Measurements from ENCODE around the gene ANAPC2. TPM values are rescaled to one million over a fixed set of nuclear protein-coding genes. Genes with fewer than 3 reads are reported as not detected.

ANAPC2 gene
- total RNA-seq, 3 donors from 2014 or later (not counting 1 experiment from before 2014, with no cell fraction given): 146 to 172 (median 171) TPM

DNA sequence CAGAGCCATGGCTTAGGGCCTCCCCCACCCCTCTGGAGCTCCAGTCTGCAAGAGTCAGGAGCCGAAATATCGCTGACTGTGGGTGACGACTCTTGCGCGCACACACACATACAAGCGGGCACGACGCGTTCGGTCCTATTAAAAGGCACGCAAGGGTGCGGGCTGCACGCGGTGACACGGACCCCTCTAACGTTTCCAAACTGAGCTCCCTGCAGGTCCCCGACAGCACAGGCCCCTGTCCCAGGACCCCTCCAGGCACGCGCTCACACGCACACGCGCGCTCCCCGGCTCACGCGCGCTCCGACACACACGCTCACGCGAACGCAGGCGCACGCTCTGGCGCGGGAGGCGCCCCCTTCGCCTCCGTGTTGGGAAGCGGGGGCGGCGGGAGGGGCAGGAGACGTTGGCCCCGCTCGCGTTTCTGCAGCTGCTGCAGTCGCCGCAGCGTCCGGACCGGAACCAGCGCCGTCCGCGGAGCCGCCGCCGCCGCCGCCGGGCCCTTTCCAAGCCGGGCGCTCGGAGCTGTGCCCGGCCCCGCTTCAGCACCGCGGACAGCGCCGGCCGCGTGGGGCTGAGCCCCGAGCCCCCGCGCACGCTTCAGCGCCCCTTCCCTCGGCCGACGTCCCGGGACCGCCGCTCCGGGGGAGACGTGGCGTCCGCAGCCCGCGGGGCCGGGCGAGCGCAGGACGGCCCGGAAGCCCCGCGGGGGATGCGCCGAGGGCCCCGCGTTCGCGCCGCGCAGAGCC, 49.5 kb downstream of the ANAPC2 start, which contains the start of gene GRIN1:
Gene GRIN1, plus strand, starts transcription at position 433 of the 746 bp plus-strand sequence. CDS start 333 bp downstream, outside the sequence.
- H3K27me3 Mint-ChIP-seq (ENCODE audit: low read depth in 2 of 2): peaks cover 15 to 31% of the 10 kb centered on the region in 2 donors
- H3K9me3 Mint-ChIP-seq: no peaks in the 10 kb centered on the region
- H3K4me3 Mint-ChIP-seq: no peak within 1 kb of the TSS
- no peak for TF ChIP-seq CTCF (IDR thresholded peaks at IDR 0.05)
- Histone ChIP-seq H3K4me3 (ENCODE audit: low read length) (no peak within 1 kb of the TSS), H3K36me3 (ENCODE audit: control insufficient read depth, insufficient read depth, low read length) (no peaks in the 10 kb centered on the region), H3K27me3 (ENCODE audit: control insufficient read depth, insufficient read depth, low read length) (peaks cover 31% of the 10 kb centered on the region), H3K9me3 (ENCODE audit: control insufficient read depth, insufficient read depth, low read length) (no peaks in the 10 kb centered on the region), H3K4me1 (ENCODE audit: control insufficient read depth, insufficient read depth, low read length) (peaks cover 4% of the 10 kb centered on the region), H3K27ac (ENCODE audit: low read length) (no peak within 1 kb of the TSS)
- H3K4me1 Mint-ChIP-seq: peaks cover 0 to 6% of the 10 kb centered on the region in 2 donors
- intact Hi-C loops (cut with micrococcal nuclease): no loop called here
- ATAC-seq: peak; percentile 50 to 92 (median 87)
- no peaks in the 10 kb centered on the region for H3K36me3 Mint-ChIP-seq
- peak; percentile 39 to 72 for DNase-seq
- 10% methylated on average over 104 of the region's 104 CpGs for WGBS (ENCODE audit: insufficient coverage)
- no peak within 1 kb of the TSS for H3K27ac Mint-ChIP-seq

GRCh38 chr9:137138058-137138721, 50.2 kb downstream of the ANAPC2 start:
- WGBS (ENCODE audit: insufficient coverage): 11% methylated on average over 24 of the region's 25 CpGs
- H3K27me3 Mint-ChIP-seq (ENCODE audit: low read depth in 2 of 2): peaks cover 17 to 31% of the 10 kb centered on the region in 2 donors
- no peak overlapping the region for H3K27ac ChIP-seq (ENCODE audit: low read length)
- H3K4me3 ChIP-seq (ENCODE audit: low read length): no peak overlapping the region
- no peaks in the 10 kb centered on the region for H3K36me3 Mint-ChIP-seq
- H3K4me3 Mint-ChIP-seq: no peak overlapping the region
- intact Hi-C loops (cut with micrococcal nuclease): no loop called here
- no peaks in the 10 kb centered on the region for H3K9me3 Mint-ChIP-seq
- TF ChIP-seq CTCF (IDR thresholded peaks at IDR 0.05): no peak
- peaks cover 31% of the 10 kb centered on the region for H3K27me3 ChIP-seq (ENCODE audit: control insufficient read depth, insufficient read depth, low read length)
- H3K4me1 ChIP-seq (ENCODE audit: control insufficient read depth, insufficient read depth, low read length): peaks cover 4% of the 10 kb centered on the region
- no peak for ATAC-seq
- no peak for DNase-seq
- no peak overlapping the region for H3K27ac Mint-ChIP-seq
- H3K9me3 ChIP-seq (ENCODE audit: control insufficient read depth, insufficient read depth, low read length): no peaks in the 10 kb centered on the region
- peaks cover 0 to 6% of the 10 kb centered on the region in 2 donors for H3K4me1 Mint-ChIP-seq
- no peaks in the 10 kb centered on the region for H3K36me3 ChIP-seq (ENCODE audit: control insufficient read depth, insufficient read depth, low read length)

GRCh38 chr9:137136881-137137607, 51.3 kb downstream of the ANAPC2 start:
- Mint-ChIP-seq H3K27me3 (ENCODE audit: low read depth in 2 of 2) (peaks cover 22 to 32% of the 10 kb centered on the region in 2 donors), H3K4me3 (no peak overlapping the region), H3K27ac (no peak overlapping the region), H3K36me3 (no peaks in the 10 kb centered on the region), H3K4me1 (peaks cover 0 to 6% of the 10 kb centered on the region in 2 donors), H3K9me3 (no peaks in the 10 kb centered on the region)
- Histone ChIP-seq H3K4me1 (ENCODE audit: control insufficient read depth, insufficient read depth, low read length) (peaks cover 4% of the 10 kb centered on the region), H3K27ac (ENCODE audit: low read length) (no peak overlapping the region), H3K4me3 (ENCODE audit: low read length) (no peak overlapping the region), H3K27me3 (ENCODE audit: control insufficient read depth, insufficient read depth, low read length) (peaks cover 28% of the 10 kb centered on the region), H3K9me3 (ENCODE audit: control insufficient read depth, insufficient read depth, low read length) (no peaks in the 10 kb centered on the region), H3K36me3 (ENCODE audit: control insufficient read depth, insufficient read depth, low read length) (no peaks in the 10 kb centered on the region)
- DNase-seq (no peak), ATAC-seq (no peak)
- intact Hi-C loops (cut with micrococcal nuclease): no loop called here
- TF ChIP-seq CTCF (IDR thresholded peaks at IDR 0.05): no peak
- WGBS (ENCODE audit: insufficient coverage): 79% methylated on average over 22 of the region's 23 CpGs

All from natural killer cell (primary cell).